M059J (cell line): ENCODE results near the gene STAM. TPM values are rescaled to one million over a fixed set of nuclear protein-coding genes. Genes with fewer than 3 reads are reported as not detected.

Experiments used
- total RNA-seq: library from RNA; depleted of rRNA; stranded (reverse); fragments of >200 nt; shearing (Covaris generic); gene quantifications from 2 replicates; pipeline ENCODE4 v1.2.3, GENCODE V29; 2014; rRNA removed

Gene STAM
- total RNA-seq, 1 experiment from 2014 or later, result 18.4 TPM

Other genes with a start within 250 kb of the STAM start
- 0.10 TPM in 1 of 2 replicates, not detected in the other for gene ST8SIA6, start 189.6 kb upstream of the STAM start, total RNA-seq
- 32.0 and 37.5 TPM in 2 replicates for gene HACD1, start 26.8 kb upstream of the STAM start, total RNA-seq
- not detected in 2 replicates for gene TMEM236, start 108.0 kb downstream of the STAM start, total RNA-seq
- gene MRC1, start 165.2 kb downstream of the STAM start, total RNA-seq, result not detected in 2 replicates